GM23338 (cell line): ENCODE data around the gene DOCK11.
"Not testable (repeated sequence)": the region's sequence is repeated elsewhere in the genome, so short reads cannot be mapped to it uniquely, and the experiment has no call there.

Source experiments
- CREB1 ChIP-seq: fragments of 250-450 bp; sonication (Bioruptor Pico); IDR thresholded peaks from 2 replicates; pipeline ENCODE4 v1.5.0; 2020; ENCODE audit warnings: low read depth, mild to moderate bottlenecking, moderate library complexity
- JUNB ChIP-seq: IDR thresholded peaks from one replicate; pipeline ENCODE4 v1.6.1; 2016; ENCODE audit warnings: antibody characterized with exemption; ENCODE audit not compliant: unreplicated experiment
- TF ChIP-seq, protein P1 (sequence below), 2 experiments: fragments of 200-600 bp in 1 of 2; sonication (generic) in 1 of 2; conservative IDR thresholded peaks; 2 replicates each; pipeline versions ENCODE4 v1.5.1 to v1.6.1; 2016 to 2017; ENCODE audit warnings: antibody characterized with exemption in 2 of 2, low read depth in 2 of 2, mild to moderate bottlenecking in 2 of 2, moderate library complexity in 1 of 2
- TF ChIP-seq, protein P2 (sequence below): IDR thresholded peaks from one replicate; pipeline ENCODE4 v1.6.1; 2018; ENCODE audit warnings: antibody characterized with exemption; ENCODE audit not compliant: unreplicated experiment

DNA sequence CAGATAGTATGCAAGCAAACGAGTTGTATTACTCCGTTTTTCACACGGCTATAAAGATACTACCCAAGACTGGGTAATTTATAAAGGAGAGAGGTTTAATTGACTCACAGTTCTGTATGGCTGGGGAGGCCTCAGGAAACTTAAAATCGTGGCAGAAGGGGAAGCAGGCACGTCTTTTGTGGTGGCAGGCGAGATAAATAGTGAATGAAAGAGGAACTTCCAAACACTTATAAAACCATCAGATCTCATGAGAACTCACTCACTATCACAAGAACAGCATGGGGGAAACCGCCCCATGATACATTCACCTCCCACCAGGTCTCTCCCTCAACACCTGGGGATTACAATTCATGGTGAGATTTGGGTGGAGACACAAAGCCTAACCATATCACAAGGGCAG, 90.6 kb downstream of the DOCK11 start:
- TF ChIP-seq, protein P1, sequence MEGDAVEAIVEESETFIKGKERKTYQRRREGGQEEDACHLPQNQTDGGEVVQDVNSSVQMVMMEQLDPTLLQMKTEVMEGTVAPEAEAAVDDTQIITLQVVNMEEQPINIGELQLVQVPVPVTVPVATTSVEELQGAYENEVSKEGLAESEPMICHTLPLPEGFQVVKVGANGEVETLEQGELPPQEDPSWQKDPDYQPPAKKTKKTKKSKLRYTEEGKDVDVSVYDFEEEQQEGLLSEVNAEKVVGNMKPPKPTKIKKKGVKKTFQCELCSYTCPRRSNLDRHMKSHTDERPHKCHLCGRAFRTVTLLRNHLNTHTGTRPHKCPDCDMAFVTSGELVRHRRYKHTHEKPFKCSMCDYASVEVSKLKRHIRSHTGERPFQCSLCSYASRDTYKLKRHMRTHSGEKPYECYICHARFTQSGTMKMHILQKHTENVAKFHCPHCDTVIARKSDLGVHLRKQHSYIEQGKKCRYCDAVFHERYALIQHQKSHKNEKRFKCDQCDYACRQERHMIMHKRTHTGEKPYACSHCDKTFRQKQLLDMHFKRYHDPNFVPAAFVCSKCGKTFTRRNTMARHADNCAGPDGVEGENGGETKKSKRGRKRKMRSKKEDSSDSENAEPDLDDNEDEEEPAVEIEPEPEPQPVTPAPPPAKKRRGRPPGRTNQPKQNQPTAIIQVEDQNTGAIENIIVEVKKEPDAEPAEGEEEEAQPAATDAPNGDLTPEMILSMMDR (conservative IDR thresholded peaks at IDR 0.05; ENCODE audit: low read depth in 2 of 2): not testable (repeated sequence)
- not testable (repeated sequence) for TF ChIP-seq JUNB; CREB1 (CRISPR knock-in tag)
- TF ChIP-seq, protein P2, sequence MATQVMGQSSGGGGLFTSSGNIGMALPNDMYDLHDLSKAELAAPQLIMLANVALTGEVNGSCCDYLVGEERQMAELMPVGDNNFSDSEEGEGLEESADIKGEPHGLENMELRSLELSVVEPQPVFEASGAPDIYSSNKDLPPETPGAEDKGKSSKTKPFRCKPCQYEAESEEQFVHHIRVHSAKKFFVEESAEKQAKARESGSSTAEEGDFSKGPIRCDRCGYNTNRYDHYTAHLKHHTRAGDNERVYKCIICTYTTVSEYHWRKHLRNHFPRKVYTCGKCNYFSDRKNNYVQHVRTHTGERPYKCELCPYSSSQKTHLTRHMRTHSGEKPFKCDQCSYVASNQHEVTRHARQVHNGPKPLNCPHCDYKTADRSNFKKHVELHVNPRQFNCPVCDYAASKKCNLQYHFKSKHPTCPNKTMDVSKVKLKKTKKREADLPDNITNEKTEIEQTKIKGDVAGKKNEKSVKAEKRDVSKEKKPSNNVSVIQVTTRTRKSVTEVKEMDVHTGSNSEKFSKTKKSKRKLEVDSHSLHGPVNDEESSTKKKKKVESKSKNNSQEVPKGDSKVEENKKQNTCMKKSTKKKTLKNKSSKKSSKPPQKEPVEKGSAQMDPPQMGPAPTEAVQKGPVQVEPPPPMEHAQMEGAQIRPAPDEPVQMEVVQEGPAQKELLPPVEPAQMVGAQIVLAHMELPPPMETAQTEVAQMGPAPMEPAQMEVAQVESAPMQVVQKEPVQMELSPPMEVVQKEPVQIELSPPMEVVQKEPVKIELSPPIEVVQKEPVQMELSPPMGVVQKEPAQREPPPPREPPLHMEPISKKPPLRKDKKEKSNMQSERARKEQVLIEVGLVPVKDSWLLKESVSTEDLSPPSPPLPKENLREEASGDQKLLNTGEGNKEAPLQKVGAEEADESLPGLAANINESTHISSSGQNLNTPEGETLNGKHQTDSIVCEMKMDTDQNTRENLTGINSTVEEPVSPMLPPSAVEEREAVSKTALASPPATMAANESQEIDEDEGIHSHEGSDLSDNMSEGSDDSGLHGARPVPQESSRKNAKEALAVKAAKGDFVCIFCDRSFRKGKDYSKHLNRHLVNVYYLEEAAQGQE: not testable (repeated sequence)
